SH-SY5Y (cell line): ENCODE measurements around the gene SLC48A1.

Source experiments
- GATA2 ChIP-seq: IDR thresholded peaks from 2 replicates; pipeline ENCODE4 v1.6.1; 2011; ENCODE audit warnings: mild to moderate bottlenecking, low read depth, low read length
- GATA3 ChIP-seq: IDR thresholded peaks from 2 replicates; pipeline ENCODE4 v1.6.1; 2011; ENCODE audit warnings: low read depth, mild to moderate bottlenecking, low read length, moderate library complexity

- TF ChIP-seq GATA2: no peak
- TF ChIP-seq GATA3: no peak
These were observed 1.7 kb upstream of the SLC48A1 start for GRCh38 chr12:47771304-47771703.
